GM23248 (cell line): ENCODE results near the gene ZNF438. TPM values are rescaled to one million over a fixed set of nuclear protein-coding genes. Genes with fewer than 3 reads are reported as not detected.
"Not testable (repeated sequence)": the region's sequence is repeated elsewhere in the genome, so short reads cannot be mapped to it uniquely, and the experiment has no call there.

Experiments used
- DNase-seq: peaks from one replicate; pipeline ENCODE4 v3.0.0-alpha.2; 2015
- H2AFZ ChIP-seq: fragments of 200-600 bp; sonication (generic); 2 replicates; pipeline ENCODE4 v1.6.1; 2016; ENCODE audit warnings: antibody characterized with exemption
- H3F3A ChIP-seq: fragments of 200-600 bp; sonication (generic); 2 replicates; pipeline ENCODE4 v1.6.1; 2016; ENCODE audit warnings: mild to moderate bottlenecking, antibody characterized with exemption, mixed run types; ENCODE audit not compliant: insufficient read depth
- H3K27ac ChIP-seq: fragments of 200-600 bp; sonication (generic); 2 replicates; pipeline ENCODE4 v1.5.1; 2016; ENCODE audit warnings: mild to moderate bottlenecking
- H3K27me3 ChIP-seq: fragments of 200-600 bp; sonication (generic); replicated peaks from 2 replicates; pipeline ENCODE4 v1.6.1; 2016; ENCODE audit warnings: mild to moderate bottlenecking; ENCODE audit not compliant: insufficient read depth
- H3K36me3 ChIP-seq: fragments of 200-600 bp; sonication (generic); 2 replicates; pipeline ENCODE4 v1.6.1; 2016; ENCODE audit warnings: low read depth, mild to moderate bottlenecking
- H3K4me1 ChIP-seq: fragments of 200-600 bp; sonication (generic); 2 replicates; pipeline ENCODE4 v1.6.1; 2016; ENCODE audit warnings: mild to moderate bottlenecking; ENCODE audit not compliant: insufficient read depth
- H3K4me2 ChIP-seq: fragments of 200-600 bp; sonication (generic); one replicate; pipeline ENCODE4 v1.6.1; 2016; ENCODE audit warnings: mild to moderate bottlenecking; ENCODE audit not compliant: unreplicated experiment
- H3K4me3 ChIP-seq: fragments of 200-600 bp; sonication (generic); 2 replicates; pipeline ENCODE4 v1.5.1; 2016; ENCODE audit warnings: mild to moderate bottlenecking
- H3K79me2 ChIP-seq: fragments of 200-600 bp; sonication (generic); 2 replicates; pipeline ENCODE4 v1.6.1; 2016; ENCODE audit warnings: mild to moderate bottlenecking; ENCODE audit not compliant: insufficient read depth
- H3K9ac ChIP-seq: fragments of 200-600 bp; sonication (generic); 2 replicates; pipeline ENCODE4 v1.6.1; 2016; ENCODE audit warnings: mild to moderate bottlenecking
- H3K9me2 ChIP-seq: fragments of 200-600 bp; sonication (generic); 2 replicates; pipeline ENCODE4 v1.6.1; 2016; ENCODE audit warnings: mixed run types, mild to moderate bottlenecking, moderate library complexity; ENCODE audit not compliant: insufficient read depth
- H3K9me3 ChIP-seq: fragments of 200-600 bp; sonication (generic); one replicate; pipeline ENCODE4 v1.6.1; 2017; ENCODE audit warnings: low read depth
- H4K20me1 ChIP-seq: fragments of 200-600 bp; sonication (generic); 2 replicates; pipeline ENCODE4 v1.6.0; 2016; ENCODE audit not compliant: insufficient read depth
- EZH2 ChIP-seq: fragments of 200-600 bp; sonication (generic); IDR thresholded peaks from 2 replicates; pipeline ENCODE4 v1.6.1; 2018; ENCODE audit warnings: antibody characterized with exemption, mild to moderate bottlenecking; ENCODE audit not compliant: insufficient read depth, poor library complexity, severe bottlenecking
- EZH2phosphoT487 ChIP-seq: fragments of 200-600 bp; sonication (generic); IDR thresholded peaks from 2 replicates; pipeline ENCODE4 v1.6.1; 2018; ENCODE audit warnings: antibody characterized with exemption, moderate library complexity, mild to moderate bottlenecking, low read depth; ENCODE audit not compliant: insufficient read depth
- WGBS, 2 experiments: methylation state at CpG; one replicate each; pipeline ENCODE4 v1.1.6; 2015 to 2017; ENCODE audit warnings: low lambda C conversion rate in 2 of 2, low coverage in 1 of 2; ENCODE audit errors: missing lambda C conversion rate in 2 of 2; 5-methylcytosine and 5-hydroxymethylcytosine counted together
- in situ Hi-C: fragments of 300-500 bp; cut with MboI; formaldehyde crosslinking; loops from 2 replicates; pipeline ENCODE4 v1.15.0; 2020
- polyA plus RNA-seq: library from polyadenylated mRNA; unstranded; fragments of >200 nt; fragmentation: Nextera tagmentation; extraction: Ambion mirVana; gene quantifications from 2 replicates; pipeline ENCODE4 v1.2.1, GENCODE V29; 2016
- total RNA-seq: library from RNA; depleted of rRNA; stranded (reverse); fragments of >200 nt; shearing (Covaris generic); gene quantifications from 2 replicates; pipeline ENCODE4 v1.2.3, GENCODE V29; 2014

Gene ZNF438
- total and polyA plus RNA-seq, 2 experiments from 2014 or later, result 2.9 to 4.1 TPM

- Histone ChIP-seq H3F3A (0 out of 2 replicates have a peak, but pooled peaks cover 7% of the 10 kb centered on the region), H3K79me2 (no peaks in the 10 kb centered on the region), H2AFZ (no peak overlapping the region), H3K36me3 (no peaks in the 10 kb centered on the region), H4K20me1 (no peaks in the 10 kb centered on the region), H3K27ac (no peak overlapping the region), H3K4me1 (peaks cover 12% of the 10 kb centered on the region), H3K4me2 (no peak overlapping the region), H3K9me2 (no peaks in the 10 kb centered on the region), H3K9me3 (no peaks in the 10 kb centered on the region), H3K4me3 (no peak overlapping the region), H3K9ac (no peak overlapping the region), H3K27me3 (no peaks in the 10 kb centered on the region)
- no peak for DNase-seq
- in situ Hi-C loops, result no loop called here
- 84 to 86% methylated on average over 14 of the region's 14 CpGs for WGBS, 2 experiments
- TF ChIP-seq EZH2phosphoT487 (no peak), EZH2 (no peak)
Observed at GRCh38 chr10:30798646-30799185, 232.9 kb downstream of the ZNF438 start.

- H3K9ac ChIP-seq, H2AFZ ChIP-seq, H3F3A ChIP-seq, H3K27me3 ChIP-seq, H3K27ac ChIP-seq, H4K20me1 ChIP-seq, H3K4me2 ChIP-seq, H3K4me3 ChIP-seq, H3K79me2 ChIP-seq, in situ Hi-C loops, DNase-seq, H3K9me2 ChIP-seq, H3K9me3 ChIP-seq, H3K36me3 ChIP-seq, H3K4me1 ChIP-seq: not testable (repeated sequence)
- WGBS, 2 experiments, result 77 to 88% methylated on average over 4 of the region's 4 CpGs
Observed at GRCh38 chr10:30795024-30795423, 236.6 kb downstream of the ZNF438 start.
